ENCODE results near the gene UGCG.

Gene UGCG

GRCh38 chr9:111980398-111980797 is 83.8 kb downstream of the UGCG start:
- TF ChIP-seq POLR2A (IDR thresholded peaks at IDR 0.05; ENCODE audit: low read length) (no peak), GATA1 (IDR thresholded peaks at IDR 0.05; ENCODE audit: low read depth, low read length) (no peak)
- peak; percentile 19 to 77 for DNase-seq

- TF ChIP-seq GATA1 (IDR thresholded peaks at IDR 0.05; ENCODE audit: low read depth, low read length) (no peak), POLR2A (IDR thresholded peaks at IDR 0.05; ENCODE audit: low read length) (no peak)
- DNase-seq: no peak
These were observed 86.9 kb downstream of the UGCG start for GRCh38 chr9:111983484-111983908.

GRCh38 chr9:111984086-111984802 is 87.6 kb downstream of the UGCG start:
- no peak for TF ChIP-seq POLR2A (IDR thresholded peaks at IDR 0.05; ENCODE audit: low read length)
- no peak for TF ChIP-seq GATA1 (IDR thresholded peaks at IDR 0.05; ENCODE audit: low read depth, low read length)
- no peak for DNase-seq
